ENCODE data around the gene LYZL1.

DNA sequence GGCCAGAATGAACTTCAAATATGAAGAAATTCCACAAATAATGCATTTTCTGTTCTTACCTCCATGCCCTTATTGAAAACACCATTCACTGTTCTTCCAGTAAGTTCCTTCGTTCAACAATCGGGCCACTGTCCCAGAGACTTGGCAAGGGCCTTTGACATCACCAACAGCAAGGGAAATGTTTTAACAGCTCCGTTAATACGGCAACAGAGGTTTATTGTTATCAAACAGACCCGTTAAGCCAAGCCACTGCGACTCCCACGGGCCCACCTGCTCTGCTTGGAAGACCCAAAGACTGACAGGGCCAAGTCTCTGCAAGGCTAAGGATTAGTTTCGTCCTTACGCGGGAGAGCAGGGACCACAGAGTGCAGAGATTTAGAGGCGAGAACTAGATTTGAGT lies 43.4 kb upstream of the LYZL1 start:
- TF ChIP-seq TAF1 (IDR thresholded peaks at IDR 0.05; ENCODE audit: borderline replicate concordance, low read depth, low read length) (no peak), POLR2A (IDR thresholded peaks at IDR 0.05; ENCODE audit: low read depth, low read length) (no peak)
